GM18499 (cell line): ENCODE results near the gene TMEM51.

Experiments
- ATAC-seq: cut with Tn5 transposase; IDR thresholded peaks from one replicate; pipeline ENCODE4 v1.9.1; 2021; ENCODE audit warnings: moderate number of reproducible peaks; ENCODE audit not compliant: insufficient read depth, unreplicated experiment

Gene TMEM51

DNA sequence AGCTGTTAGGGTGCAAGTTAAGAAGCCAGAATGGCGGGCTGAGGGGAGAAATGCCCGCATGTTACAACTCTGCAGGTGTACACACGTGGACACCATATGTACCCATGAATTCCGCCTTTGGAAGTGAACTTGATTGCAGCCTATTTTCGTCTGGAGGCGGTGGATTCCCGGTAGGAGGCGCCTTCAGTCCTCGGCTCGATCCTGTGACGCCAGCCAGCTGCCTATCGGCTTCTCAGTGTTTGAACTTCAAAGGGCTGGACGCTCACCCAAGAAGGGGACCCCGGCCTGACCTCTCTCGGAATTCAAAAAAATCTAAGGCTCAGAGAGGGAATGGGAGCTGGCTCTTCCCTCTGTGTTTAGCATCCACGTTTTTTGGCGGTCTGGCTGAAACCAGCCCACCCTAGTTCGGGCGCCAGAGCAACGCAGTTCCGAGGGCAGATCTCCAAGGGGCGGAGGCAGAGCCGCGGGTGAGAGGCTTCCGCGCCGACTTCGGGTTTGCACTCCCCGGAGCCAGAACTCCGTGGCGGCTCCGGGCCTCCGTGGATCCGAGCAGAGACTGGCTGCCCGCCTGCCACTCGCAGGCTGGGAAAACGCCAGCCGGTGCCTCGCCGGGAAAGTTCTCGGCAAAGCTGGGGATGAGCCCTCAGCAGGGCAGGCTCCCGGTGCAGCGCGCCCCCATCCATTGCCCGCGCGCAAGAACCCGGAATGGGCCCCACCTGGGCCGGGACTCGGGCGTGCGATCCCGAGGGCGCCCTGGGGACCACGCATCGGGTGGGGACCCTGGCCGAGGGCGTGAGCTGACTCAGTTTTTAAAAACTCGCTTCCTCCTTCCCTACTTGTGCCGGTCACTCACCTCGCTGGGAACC lies 996 bp upstream of the TMEM51 start:
- no peak for ATAC-seq

- no peak for ATAC-seq
Observed at GRCh38 chr1:15153842-15154479, 414 bp downstream of the TMEM51 start.

DNA sequence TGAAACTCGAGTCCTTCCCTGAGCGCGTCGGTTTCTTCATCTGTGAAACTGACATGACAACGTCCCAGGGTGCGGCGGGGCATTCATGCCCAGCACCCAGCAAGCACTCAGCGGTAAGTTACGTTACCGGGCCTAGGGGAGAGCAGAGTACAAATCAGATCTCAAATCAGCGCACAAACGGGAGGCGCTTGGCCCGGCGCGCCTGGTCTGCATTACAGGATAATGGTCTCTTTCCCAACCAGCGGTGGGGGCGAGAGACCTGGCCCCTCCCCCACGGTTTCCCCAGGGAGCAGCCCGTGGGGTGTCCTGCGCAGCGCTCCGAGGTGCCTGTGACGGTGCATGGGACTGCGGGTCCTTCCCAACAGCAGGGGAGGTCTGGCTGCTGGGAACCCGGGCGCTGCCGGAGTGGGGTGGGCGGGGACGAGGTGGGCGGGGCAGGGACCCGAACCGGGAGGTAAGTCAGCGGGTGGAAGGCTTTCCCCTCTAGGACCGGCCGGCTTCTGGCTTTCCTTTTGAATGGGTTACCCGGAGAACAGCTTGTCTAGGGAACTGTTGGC lies 1.0 kb downstream of the TMEM51 start:
- ATAC-seq: no peak

- ATAC-seq: no peak
Observed at GRCh38 chr1:15155191-15155590, 1.6 kb downstream of the TMEM51 start.

DNA sequence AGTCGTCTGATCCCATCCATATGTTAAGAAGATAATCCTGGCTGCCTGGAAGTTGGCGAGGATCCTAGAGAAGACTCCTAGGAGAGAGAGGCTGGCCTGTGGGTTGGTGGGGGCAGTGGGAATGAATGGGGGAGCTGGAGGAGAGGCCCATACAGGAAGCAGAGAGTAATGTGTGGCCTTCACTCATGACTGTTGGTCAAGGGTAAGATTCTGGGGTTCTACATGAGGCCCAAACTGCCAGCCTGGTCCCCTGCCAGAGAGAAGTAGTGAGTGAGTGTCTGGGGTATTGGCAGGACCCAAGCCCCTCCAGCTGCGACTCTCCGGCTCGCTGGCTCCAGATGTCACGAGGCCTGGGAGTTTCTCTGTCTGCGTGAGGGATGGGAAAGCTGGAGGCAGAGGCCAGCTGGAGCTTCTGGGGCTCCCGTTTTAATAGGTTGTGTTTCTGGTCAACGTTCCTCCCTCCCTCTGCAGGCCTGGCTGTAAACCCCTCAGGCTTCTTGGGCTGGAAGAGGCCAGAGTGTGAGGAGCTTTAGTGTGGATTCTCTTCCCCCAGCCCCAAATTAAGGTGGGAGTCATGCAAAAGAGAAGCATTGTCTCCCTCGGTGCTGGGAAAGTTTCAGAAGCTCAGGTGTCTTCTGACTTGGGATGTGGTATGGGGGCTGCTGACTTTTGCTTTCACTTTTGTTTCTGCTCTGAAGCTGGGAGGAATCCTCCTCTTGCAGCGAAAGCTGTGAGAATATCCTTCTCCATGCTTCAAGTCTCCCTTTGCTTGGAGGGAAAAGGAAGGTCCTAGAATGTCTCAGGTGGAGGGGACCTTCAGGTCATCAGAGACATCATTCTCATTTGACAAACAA lies 2.6 kb downstream of the TMEM51 start:
- no peak for ATAC-seq

GRCh38 chr1:15156807-15157380 lies 3.3 kb downstream of the TMEM51 start:
- no peak for ATAC-seq

- no peak for ATAC-seq
Observed at GRCh38 chr1:15157524-15158399, 4.2 kb downstream of the TMEM51 start.

- ATAC-seq: no peak
Observed at GRCh38 chr1:15158506-15159165, 5.1 kb downstream of the TMEM51 start.

GRCh38 chr1:15159166-15159555 lies 5.6 kb downstream of the TMEM51 start:
- no peak for ATAC-seq

DNA sequence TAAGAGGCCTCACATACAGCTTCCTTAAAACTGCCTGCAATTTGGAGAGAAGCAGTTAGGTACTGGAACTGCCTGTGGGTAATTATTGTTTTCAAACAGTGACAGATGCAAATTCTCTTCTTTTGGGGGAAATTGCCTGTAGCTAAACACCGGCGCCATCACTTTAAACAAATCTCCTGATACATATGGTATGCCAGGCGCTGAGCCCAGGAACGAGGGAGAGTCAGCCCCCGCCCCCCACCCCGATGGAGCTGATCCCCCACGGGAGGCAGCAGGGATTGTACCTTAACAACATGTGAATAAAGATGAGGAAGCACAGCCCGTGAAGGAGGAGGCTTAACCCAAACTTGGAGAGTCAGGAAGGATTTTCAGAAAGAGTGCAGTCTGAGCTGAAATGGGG lies 7.1 kb downstream of the TMEM51 start:
- ATAC-seq: no peak

DNA sequence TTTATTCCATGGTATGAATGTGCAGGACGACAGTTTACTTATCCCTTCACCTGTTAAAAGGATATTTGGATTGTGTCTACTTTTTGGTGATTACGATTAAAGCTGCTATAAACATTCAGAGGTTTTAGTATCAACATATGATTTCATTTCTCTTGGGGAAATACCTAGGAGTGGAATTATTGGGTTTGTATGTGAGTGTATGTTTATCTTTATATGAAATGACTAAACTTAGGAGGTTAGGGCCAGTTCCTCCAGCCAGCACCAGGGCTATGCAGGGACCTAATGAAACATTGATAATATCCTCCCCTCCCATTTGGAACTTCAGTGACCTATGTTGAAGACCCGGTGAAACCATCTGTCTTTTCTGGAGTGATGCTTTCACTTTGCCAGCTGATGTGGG lies 13.8 kb downstream of the TMEM51 start:
- ATAC-seq: no peak

- no peak for ATAC-seq
Observed at GRCh38 chr1:15168479-15168878, 14.9 kb downstream of the TMEM51 start.

GRCh38 chr1:15170071-15170470 lies 16.5 kb downstream of the TMEM51 start:
- no peak for ATAC-seq

DNA sequence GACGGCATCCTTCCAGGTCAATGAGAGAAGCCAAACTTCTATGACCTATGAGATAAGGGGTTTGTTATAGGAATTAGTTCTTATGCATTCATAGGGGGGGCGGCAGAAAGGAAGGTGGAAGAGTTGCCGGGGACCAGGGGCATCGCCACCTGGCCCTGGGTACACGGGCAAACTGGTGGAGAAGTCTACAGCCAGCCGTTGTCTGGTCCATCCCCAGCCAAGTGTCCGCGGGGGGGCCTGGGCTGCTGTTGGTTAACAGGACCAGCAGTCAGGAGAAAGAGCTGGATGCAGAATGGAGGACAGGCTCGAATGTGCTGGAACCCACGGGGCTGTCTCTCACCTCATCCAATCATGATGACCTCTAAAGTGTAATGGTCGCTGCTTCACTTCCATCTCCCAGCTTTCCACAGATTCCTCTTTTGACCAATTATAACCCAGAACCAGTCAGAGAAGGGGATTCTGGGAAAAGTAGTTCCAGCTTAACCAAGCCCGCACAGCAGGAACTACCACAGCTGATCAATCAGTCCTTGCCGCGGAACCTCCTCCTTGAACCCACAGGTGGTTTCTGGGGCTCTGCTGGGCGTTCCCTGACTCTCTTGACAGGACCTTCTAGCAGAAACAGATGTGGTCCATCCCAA lies 17.8 kb downstream of the TMEM51 start:
- ATAC-seq: no peak

GRCh38 chr1:15172405-15173259 lies 19.1 kb downstream of the TMEM51 start:
- no peak for ATAC-seq

DNA sequence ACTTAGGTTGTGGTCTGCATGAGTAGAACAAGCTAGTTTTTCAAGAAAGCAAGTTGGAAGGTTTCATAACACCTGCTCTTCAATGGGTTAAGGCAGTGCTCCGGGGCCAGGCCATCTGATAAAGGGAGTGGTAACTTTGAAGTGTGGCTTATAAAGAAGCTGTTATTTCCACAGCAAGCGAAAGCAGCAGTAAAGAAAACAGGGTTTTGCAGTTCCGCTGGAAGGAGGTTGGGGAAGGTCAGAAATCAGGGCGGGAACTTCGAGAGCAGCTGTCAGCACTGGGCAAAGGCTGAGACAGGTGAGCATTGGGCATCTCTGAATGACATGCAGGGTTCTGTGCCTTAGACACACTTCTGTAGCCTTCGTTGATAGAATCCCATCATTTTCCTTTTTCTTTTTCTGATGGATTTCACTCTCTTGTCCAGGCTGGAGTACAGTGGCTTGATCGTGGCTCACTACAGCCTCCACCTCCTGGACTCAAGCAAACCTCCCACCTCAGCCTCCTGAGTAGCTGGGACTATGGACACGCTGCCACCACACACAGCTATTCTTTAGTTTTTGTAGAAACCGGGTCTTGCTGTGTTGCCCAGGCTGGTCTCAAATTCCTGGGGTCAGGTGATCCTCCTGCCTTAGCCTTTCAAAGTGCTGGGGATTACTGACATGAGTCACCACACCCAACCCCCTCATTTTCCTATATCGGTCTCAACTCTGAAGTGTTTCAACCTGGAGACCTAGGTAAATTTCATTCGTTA lies 20.5 kb downstream of the TMEM51 start:
- no peak for ATAC-seq

DNA sequence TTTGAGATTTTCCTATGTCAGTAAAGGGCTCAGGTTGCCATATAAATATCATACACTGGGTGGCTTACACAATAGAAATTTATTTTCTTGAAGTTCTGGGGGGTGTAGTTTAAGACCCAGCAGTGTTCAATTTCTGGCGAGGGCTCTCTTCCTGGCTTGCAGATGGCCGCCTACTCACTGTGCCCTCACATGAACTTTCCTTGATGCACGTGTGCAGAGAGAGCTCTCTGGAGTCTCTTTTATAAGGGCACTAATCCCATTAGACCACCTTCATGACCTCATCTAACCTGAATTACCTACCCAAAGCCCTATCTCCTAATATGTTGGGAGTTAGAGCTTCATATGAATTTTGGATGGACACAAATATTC lies 21.1 kb downstream of the TMEM51 start:
- ATAC-seq: no peak
